C1 segment of cervical spinal cord (tissue), 14 donors: ENCODE results near the gene TRAF3IP3.

ENCODE experiments used
- DNase-seq, 14 donors: peaks; one replicate each; lab custom pipeline; 2025; lab: John Stamatoyannopoulos, UW

TRAF3IP3 gene

DNA sequence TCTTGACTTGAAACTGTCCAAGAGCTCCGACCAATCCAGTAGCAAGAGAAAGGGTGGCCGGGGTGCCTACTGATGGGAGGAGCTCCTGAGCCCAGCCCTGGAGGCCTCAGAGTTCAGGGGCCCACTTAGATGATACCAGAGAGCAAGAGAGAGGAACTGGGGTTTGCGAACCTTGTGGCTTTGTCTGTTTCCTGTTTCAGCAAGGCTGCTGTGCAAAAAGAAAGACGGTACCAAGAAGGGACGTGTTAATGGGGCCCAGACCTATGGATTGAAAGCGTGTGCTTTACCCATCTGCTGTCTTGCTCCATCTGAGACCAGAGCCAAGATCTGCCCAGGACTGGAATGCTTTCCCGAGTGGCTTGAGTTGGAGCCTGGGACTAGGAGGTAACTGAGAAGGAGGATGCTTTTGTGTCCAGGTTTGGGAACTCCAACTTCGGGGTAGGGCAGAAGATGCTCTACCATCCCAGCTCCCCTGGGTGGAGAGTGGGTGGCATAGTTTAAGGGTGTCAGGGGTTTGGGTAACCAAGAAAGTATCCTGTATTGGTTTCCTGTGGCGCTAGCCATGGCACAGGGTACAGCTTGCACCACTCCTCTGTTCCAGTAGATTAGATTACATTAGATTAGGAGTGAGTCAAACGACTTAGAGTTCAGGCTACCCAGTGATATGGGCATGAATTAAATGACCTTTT lies at the start of gene TRAF3IP3:
TSS of gene TRAF3IP3 (plus strand) at position 128 of the 689 bp plus-strand sequence. CDS start 3,987 bp downstream, outside the sequence.
- DNase-seq: peak in 6 of 14 donors; percentile 23 to 46 (median 26)

DNA sequence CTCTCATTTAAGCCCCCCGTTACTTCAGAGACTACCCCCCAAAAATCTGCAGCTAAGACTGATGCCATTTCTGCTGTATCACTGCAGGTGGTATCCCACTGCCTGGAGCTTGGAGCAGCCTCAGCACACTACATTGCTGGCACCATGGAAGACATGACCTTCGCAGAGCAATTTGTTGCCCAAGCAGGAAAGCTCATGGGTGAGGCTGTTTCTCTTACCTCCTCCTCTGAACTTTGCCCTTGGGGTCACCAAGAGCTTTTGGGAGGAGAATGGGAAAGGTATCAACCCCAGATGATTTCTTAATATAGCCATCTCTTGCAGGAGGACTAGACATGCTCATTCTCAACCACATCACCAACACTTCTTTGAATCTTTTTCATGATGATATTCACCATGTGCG lies 49.2 kb upstream of the TRAF3IP3 start:
- no peak for DNase-seq

- DNase-seq: no peak
These were observed 48.5 kb upstream of the TRAF3IP3 start for GRCh38 chr1:209707308-209707707.

DNA sequence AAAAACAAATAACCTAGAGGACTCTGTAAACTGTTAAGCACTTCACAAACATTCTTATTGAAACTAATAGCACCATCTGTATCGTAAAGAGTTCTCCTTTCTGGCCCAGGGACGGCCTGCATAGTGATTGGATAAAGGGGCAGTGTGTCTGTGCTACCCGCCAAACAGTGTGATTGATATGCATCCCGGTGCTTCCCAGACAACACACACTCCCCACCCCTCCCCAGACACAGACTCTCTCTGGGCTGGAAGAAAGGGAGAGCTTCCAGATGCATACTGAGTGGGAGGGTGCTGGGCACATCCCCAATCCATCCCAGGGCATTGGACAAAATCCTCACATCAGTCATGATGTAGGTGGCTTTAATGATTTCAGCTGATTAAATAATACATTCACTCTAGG lies 47.6 kb upstream of the TRAF3IP3 start:
- peak in 4 of 14 donors; percentile 3 to 43 (median 22) for DNase-seq

- DNase-seq: no peak
These were observed 45.8 kb upstream of the TRAF3IP3 start for GRCh38 chr1:209710093-209710492.

DNA sequence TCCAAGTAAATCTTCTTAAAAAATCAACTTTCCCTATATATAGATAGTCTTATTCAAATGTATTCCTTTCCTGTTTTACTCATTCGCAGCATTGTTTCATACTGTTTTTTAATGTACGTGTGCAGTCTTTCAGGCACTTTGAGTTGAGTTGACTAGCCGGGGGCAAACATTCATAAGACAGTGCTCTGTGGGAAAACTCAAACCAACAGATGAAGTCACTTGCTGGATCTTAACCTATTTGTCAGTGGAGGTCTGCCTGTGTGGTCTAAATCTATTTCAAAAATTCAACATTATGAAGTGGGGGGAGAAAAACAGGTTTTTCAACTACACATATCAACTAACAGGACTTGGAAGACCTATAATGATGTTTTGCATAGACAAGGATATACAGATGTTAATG lies 45.0 kb upstream of the TRAF3IP3 start:
- no peak for DNase-seq

- peak in 1 of 14 donors; percentile 20 for DNase-seq
These were observed 41.5 kb upstream of the TRAF3IP3 start for GRCh38 chr1:209714338-209714737.

GRCh38 chr1:209715314-209715713 lies 40.5 kb upstream of the TRAF3IP3 start:
- no peak for DNase-seq

DNA sequence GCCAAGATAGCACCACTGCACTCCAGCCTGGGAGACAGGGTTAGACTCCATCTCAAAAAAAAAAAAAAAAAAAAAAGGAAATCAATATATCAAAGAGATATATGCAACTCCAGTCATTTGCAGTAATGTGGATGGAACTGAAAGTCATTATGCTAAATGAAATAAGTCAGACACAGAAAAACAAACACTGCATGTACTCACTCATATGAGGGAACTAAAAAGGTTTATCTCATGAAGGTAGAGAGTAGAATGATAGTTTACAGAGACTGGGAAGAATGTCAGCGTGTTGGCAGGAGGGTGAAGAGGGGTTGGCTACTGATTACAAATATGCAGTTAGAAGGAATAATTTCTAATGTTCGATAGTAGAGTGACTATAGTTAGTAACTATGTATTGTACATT lies 38.0 kb upstream of the TRAF3IP3 start:
- no peak for DNase-seq

GRCh38 chr1:209720326-209720725 lies 35.5 kb upstream of the TRAF3IP3 start:
- no peak for DNase-seq

- DNase-seq: no peak
These were observed 35.0 kb upstream of the TRAF3IP3 start for GRCh38 chr1:209720826-209721225.

- no peak for DNase-seq
These were observed 34.5 kb upstream of the TRAF3IP3 start for GRCh38 chr1:209721323-209721722.

DNA sequence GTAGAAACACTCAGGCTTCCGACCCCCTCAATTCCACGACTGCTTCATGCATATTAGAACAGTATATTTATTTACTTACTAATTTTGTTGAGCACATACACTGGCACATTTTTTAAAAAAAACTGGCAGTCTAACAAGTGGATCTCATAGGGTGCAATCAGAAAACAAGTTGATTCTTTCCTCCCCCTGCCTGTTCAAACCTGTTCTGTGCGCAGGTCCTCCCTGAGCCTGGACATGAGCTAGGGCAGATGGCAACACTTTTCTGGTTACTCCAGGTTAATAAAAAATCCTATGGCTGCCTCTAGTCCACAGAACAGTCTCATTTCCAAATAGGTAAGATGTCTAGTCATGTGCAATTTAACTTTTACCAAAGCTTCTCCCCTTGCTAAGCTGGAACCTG lies 32.6 kb upstream of the TRAF3IP3 start:
- no peak for DNase-seq

DNA sequence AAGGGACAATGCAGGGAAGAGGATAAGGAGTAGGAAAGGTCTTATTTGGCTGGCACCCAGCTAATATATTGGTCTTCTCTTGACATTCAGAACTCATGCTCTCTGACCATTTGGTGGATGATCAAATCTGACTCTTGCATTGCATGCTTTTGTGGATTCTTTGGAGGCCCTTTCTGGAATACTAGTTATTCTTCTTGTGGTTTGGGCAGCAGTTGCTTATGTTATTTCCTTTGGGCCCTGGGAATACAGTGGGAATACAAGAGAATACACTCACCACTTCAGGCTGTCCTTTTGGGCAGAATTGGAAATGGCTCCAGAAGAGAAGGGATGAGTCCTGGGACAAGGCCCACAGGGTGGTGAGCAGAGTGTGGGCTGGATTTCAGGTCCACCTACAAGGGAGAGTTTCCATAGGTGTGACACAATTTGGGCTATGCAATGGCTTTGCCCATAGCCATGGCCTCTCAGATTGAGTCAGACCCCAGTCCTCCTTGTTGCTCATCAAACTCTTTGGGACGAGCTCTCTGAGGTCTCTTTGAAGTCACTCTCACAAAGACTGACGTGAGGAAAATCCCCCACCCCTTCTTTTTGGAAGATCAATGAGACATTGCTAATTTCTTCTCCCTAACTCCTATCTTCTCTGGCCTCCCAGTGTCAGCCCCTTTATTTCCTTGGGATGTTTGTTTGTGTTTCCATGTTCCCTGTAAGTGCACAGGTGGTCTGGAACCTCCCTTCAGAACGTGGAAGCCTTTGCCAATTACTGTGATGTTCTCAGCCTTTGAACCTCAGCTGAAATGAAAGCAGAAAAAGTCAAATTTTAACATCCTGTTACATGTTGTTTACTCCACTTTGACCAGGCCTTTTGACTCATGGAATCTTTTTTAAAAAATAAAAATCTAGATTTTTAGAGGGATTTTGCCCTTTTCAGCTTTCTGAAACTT lies 31.8 kb upstream of the TRAF3IP3 start:
- no peak for DNase-seq

DNA sequence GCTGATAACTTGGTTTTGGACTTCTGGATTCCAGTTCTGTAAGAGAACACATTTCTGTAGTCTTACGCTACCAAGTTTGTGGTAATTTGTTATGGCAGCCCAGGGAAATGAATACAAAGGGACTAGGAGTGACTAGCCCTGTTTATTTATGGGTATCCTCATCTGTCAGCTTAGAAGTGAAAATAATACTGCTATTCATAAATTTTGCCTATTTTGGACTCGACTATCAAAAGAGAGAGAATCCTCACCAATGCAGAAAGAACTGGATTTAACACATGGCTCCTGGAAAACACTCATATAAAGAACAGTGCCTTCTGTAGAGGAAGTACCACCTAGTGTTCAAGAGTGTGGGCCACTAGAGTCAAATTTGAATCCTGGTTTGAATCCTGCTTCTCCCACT lies 28.6 kb upstream of the TRAF3IP3 start:
- DNase-seq: no peak

DNA sequence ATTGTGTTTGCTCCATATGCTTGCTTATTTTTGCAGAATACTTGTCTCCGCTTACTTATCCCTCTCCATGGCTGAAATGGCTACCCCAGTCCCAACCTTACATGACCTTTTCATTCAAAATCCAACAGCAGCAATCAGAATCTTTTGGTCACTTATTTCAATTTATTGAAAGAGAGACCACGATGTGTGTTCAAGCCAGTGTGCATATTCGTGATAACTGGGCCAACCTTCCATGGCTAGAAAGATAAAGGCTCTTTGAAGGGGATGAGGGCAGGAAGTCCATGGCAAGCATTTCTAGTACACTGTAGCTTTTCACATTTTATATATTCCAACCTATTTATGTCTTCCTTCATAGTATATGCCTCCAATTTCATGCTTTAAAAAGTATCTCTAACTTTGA lies 28.1 kb upstream of the TRAF3IP3 start:
- no peak for DNase-seq

GRCh38 chr1:209728466-209728865 lies 27.4 kb upstream of the TRAF3IP3 start:
- DNase-seq: peak in 1 of 14 donors; percentile 12

- DNase-seq: no peak
These were observed 26.4 kb upstream of the TRAF3IP3 start for GRCh38 chr1:209729436-209729835.

GRCh38 chr1:209732725-209733124 lies 23.1 kb upstream of the TRAF3IP3 start:
- DNase-seq: no peak

DNA sequence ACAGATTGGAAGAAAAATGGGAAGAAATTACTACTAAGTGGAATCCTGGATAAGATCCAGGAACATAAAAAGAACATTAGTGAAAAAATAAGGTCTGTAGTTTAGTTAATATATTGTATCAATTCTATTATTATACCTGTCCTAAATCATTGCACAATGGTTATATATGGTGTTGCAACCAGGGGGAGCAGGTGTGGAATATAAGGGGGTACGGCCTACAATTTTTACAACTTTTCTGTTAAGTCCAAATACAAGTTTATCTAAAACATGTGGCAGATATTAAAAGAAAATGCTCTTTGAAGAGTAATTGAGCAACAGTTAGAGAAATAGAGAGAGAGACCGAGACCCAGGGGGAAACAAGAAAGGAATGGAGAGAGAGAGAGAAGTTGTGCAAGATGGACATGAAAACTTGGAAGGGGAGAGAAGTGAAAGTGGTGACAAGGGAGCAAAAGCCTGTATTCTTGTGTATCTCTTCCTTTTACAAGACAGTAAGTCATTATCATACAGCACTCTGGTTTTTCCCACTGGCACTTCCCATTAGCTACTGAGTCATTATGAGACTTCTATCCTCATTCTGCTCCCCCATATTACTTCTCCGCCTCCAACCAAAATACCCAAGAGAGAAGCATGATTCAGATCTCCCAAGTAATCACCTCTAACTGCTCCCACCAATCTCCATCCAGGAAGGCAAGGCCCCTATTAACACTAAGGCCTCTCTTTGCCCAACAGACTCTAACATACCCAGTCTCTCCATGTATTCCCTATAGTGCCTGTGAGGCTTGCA lies 22.3 kb upstream of the TRAF3IP3 start:
- no peak for DNase-seq

GRCh38 chr1:209736490-209737117 lies 19.2 kb upstream of the TRAF3IP3 start:
- no peak for DNase-seq
